ENCODE measurements around the gene BMERB1.
"Not testable (repeated sequence)": the region's sequence is repeated elsewhere in the genome, so short reads cannot be mapped to it uniquely, and the experiment has no call there.

Gene BMERB1

DNA sequence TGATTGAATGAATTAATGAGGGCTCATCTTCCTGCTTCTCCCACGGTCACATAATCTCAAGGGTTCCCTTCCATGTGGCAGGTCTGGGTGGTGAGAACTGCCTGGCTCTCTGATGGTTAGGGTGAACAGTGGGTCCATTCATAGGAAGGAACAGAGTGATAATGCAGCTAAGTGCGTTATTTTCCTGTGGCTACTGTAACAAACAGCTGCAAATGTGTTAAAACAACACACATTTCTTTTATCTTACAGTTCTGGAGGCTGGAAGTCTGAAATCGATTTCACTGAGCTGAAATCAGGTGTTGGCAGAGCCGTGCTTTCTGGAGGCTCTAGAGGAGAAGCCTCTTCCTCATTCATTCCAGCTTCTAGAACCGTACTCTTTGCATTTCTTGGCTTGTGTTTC is 95.3 kb downstream of the BMERB1 start:
- no peak for DNase-seq

DNA sequence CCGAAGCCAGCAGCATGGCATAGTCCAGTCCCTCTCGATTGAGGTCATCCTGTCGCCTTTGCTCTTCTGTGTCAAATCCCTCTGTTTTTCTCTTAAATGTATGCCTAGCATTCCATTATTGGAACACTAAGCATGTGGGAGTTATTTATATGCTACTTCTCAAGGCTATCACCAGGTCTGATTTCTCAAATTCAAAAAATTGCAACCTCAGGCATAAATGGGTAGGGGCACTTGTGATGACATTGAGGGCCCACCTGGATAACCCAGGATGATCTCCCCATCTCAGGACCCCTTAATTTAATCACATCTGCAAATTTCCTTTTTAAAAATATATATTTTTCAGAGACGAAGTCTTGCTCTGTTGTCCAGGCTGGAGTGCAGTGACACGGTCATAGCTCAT is 95.7 kb downstream of the BMERB1 start:
- no peak for DNase-seq

DNA sequence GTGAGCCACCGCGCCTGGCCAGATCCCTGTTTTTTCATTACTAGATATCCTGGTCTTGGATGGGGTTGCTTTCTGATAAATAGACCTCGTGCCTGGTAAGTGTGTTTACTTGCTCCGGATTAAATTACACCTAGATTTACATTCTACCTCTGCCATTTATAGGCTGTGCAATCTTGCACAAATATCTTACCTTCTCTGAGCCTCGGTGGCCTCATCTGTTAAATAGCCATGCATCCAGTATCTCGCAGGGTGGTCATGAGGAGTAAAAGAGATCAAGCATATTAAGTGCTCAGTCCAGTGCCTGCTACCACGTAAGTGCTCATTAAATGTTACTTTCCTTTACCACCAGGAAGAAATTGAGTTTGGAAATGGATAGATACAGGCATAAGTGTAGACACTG is 98.4 kb downstream of the BMERB1 start:
- no peak for DNase-seq

DNA sequence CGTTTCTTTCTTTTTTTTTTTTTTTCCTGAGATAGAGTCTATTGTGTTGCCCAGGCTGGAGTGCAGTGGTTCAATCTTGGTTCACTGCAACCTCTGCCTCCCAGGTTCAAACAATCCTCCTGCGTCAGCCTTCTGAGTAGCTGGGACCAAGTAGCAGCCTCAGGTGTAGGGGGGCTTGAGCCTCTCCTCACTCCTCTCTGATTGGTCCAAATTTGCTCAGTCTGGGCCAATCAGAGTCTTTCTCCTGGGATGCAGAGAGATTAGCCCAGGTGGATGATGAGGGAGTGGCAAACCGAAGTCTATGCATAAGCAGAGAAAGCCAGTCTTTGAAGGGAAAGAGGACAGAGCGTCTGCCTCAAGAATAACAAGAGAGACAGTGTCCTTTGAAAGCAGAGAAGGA is 99.0 kb downstream of the BMERB1 start:
- DNase-seq, result no peak

DNA sequence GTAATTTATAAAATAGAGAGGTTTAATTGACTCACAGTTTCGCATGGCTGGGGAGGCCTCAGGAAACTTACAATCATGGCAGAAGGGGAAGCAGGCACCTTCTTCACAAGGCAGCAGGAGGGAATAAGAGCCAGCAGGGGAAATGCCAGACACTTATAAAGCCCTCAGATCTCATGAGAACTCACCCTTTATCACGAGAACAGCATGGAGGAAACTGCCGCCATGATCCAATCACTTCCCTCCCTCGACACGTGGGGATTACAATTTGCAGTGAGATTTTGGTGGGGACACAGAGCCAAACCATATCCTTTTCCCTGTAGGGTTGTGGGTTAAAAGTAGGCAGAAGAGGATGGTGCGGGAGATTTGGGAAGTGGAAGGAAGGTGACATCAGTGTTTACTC is 101.4 kb downstream of the BMERB1 start:
- DNase-seq, result no peak

DNA sequence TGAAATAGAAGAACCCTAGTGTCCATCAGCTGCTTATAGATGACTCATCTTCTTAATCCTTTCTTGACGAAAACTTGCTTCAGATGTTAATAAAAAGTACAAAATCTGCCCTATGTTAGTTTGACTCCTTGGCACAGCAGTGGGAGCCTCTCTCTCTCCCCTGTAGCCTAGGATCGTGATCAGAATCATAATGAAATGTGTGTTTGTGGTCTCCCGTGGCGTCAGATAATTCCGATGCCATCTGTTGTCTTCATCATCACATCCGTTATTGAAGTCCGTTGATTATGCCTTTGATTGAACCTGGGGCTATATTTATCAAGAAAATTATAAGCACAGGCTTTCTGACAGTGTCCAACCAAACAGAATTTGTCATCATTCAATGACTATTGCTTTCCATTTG is 102.5 kb downstream of the BMERB1 start:
- no peak for DNase-seq

DNA sequence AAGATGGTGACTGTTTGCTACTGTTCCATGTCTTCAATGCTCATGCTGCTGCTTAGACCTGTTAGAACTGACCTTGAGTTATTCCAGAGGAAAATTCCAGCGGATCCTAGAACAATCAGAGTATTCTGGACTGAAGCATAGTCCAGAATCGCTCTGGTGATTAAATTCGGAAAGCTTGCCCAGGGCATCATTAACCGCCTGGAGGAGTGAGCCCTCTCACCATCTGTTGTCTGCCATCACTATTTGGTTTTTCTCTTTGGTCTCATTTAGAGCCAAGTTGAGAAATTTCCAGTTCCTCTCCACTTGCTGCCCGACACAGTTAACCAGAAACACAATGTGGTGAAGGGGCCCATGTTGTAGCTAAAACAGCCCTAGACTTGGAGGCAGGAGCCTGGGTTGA is 104.1 kb downstream of the BMERB1 start:
- DNase-seq, result no peak

DNA sequence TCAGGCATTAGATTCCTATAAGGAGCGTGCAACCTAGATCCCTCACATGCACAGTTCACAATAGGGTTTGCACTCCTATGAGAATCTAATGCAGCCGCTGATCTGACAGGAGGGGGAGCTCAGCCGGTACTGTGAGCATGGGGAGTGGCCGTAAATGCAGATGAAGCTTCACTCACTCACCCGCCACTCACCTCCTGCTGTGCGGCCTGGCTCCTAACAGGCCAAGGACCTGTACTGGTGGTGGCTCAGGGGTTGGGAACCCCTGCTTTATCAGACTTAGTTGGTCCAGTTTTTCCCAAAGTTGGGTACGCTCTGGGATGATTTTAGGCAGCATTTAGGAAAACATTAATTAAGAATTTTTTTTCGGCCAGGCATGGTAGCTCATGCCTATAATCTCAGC is 104.8 kb downstream of the BMERB1 start:
- DNase-seq, result no peak

DNA sequence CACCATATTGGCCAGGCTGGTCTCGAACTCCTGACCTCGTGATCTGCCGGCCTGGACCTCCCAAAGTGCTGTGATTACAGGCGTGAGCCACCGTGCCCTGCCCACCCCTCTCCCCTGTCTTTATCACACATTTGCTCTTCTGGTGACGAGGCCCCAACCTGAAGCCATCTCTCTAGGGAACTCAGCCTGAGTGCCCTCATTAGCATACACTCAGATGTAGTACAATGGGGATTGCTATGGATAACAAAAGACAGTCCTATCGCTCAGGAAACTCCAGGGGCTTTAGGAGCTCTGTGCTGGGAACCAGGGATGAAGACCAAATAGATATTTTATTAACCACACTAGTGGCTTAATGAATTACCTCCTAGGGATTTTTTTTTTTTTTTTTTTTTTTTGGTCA is 107.9 kb downstream of the BMERB1 start:
- no peak for DNase-seq

DNA sequence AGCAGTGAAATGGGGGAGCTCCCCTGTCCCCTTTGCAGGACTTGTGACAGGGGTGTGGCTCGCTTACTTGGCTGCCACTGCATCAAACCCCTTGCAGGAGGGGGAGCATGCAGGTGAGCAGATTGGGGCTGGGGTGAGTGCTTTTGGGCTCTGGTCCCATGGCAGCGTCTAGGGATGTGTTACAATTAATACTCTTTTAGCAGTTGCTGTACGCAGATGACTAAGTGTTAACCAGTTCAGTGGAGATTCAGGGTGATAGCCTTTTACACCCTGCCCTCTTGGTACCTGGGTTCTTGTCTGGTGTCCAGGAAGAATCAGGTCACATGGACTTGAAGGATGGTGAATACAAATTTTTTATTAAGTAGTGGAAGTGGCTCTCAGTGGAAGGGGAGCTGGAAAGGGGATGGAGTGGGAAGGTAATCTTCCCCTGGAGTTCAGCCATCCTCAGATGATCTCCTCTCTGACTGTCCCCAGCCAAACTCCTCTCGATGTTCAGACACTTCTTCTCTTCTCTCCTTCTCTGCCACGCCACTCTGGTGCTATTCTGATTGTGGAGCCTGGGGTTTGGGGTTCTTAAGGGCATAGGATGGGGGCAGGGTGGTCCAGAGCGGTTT is 108.5 kb downstream of the BMERB1 start:
- no peak for DNase-seq

DNA sequence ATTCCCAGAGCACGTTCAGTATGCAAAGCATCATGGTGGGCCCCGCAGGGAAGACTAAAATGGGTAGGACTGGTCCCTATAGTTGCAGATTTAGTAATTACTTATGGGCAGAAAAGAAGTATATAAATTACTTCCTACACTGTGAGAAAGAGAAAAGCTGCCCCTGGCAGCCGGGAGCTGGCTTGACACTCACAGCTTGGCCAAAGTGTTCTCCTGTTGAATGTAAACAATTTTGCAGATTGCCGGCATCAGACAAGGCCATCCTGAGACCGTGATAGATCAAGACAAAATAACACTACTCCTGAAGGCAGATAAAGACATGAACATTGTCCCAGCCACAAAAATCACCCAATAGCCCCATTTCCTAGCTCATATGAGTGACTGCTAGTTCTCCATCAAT is 110.0 kb downstream of the BMERB1 start:
- DNase-seq, result no peak

DNA sequence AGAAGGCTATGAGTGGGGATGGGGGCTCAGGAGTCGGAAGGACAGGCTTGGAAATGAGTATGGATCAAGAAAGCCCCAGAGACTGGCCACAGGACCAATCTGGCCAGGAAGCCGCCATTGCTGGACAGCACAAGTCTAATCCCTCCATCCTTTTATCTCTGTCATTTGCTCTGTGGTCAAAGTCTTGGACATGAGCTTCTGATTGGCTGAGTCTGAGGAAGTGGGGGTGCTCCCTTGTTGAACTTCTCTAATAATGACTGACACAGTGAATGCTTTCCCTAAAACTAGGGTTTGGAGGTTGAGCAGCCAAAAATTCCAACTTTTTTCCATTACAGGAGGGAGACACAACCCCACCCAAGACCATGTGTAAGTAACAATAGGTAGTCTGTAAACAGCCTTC is 111.2 kb downstream of the BMERB1 start:
- no peak for DNase-seq

DNA sequence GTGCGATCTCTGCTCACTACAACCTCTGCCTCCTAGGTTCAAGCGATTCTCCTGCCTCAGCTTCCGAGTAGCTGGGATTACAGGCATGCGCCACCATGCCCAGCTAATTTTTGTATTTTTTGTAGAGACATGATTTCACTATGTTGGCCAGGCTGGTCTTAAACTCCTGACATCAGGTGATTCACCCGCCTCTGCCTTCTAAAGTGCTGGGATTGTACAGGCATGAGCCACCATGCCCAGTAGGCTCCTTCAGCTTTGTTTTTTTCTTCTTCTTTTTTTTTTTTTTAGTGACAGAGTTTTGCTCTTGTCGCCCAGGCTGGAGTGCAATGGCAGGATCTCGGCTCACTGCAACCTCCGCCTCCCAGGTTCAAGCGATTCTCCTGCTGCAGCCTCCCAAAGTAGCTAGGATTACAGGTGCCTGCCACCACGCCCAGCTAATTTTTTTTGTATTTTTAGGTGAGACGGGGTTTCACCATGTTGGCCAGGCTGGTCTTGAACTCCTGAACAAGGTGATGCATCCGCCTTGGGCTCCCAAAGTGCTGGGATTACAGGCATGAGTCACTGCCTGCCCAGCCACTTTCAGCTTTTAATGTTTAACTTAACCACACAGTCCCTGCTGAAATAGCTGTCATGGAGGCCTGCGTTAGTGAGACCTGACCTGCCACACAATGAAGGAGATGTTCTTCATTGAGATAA is 112.8 kb downstream of the BMERB1 start:
- DNase-seq, result not testable (repeated sequence)

DNA sequence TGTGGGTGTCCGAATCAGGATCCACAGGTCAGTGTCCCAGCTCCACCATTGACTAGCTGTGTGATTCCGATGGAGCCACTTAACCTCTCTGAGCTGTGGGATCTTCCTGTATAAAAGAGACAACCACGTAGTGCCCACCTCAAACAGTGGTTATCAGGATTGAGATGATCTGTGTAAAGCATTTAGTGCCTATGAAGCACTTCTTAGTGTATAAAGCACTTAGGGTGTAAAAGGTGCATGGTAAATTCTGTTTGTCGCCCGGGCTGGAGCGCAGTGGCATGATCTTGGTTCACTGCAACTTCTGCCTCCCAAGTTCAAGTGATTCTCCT is 113.3 kb downstream of the BMERB1 start:
- no peak for DNase-seq

DNA sequence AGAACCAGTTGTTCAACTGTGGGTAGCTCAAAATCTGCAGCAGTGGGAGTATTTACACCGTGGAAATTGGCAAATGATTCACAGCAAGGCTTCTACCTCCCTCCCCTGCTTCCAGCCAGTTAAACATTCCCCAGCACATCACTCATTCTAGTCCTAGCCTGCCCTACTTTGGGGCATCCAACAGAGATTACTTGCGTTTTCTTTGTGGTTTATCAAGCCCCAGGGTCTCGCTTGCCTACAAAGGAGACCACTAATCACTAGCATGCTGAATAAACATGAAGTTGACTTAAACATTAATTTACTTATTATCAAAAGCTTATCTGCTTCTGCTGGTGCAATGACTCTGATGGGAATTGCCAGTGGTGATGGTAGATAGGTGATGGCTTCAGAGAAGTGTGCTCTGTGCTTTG is 114.1 kb downstream of the BMERB1 start:
- DNase-seq, result no peak

DNA sequence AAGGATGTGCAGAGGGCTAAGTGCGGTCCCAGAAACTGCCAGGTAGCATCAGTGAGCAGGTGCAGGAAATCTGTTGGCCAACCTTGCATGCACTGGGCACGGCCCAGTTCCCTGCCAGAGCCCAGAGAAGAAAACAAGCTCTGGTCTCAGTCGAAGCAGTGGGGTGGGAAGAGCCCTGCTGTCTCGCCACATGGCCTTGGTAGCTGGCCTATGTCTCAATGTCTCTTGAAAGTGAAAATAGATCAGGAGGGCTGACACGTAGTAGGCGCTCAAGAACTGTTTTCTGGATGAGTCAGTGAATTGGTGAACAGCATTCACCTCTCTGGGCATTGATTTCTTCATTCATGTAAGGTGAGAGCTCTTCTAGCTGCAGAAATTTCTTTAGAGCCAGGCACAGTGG is 118.1 kb downstream of the BMERB1 start:
- peak; percentile 28 for DNase-seq

DNA sequence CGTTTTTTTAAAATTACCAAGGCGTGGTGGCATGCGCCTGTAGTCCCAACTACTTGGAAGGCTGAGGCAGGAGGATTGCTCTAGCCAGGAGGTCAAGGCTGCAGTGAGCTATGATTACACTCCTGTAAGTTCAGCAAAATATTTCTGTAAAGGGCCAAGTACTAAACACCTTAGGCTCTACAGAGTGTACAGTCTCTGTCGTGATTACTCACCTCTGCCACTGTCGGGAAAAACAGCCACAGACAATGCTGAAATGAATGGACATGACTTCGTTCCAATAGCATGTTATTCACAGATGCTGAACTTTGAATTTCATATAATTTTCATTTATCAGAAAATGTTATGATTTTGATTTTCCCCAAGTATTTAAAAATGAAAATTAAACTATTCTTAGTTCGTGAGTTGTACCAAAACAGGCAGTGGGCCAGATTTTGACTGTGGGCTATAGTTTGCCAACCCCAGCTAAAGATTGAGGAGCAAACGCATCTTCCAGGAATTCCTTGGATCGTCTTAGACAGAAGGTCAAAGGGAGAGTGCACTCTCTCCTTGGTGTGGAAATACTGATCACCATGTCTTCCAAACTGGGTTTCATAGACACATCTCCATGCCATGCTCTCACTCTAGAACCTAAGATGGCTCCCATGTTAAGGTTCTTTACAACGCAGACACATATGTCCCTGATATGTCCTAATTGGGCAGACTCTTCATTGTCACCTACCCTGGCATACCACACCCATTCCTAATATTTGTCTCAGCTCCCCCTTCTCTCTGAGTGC is 119.1 kb downstream of the BMERB1 start:
- DNase-seq, result peak; percentile 55

DNA sequence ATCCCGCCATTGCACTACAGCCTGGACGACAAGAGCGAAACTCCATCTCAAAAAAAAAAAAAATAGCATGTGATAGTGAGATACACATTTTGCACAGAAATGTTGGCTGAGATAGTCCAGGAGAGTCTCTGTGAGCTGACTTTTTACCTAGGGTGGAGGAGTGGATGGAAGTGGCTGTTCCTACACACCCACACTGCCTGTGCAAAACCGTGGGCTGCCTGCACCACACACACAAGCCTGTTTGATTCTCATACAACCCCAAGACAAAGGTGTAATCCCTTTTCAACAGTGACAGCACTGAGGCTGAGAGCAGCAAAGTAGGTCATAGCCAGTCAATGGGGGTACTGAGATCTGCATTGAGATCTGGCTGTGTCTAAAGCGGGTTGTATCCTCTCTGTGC is 121.7 kb downstream of the BMERB1 start:
- DNase-seq, result no peak

DNA sequence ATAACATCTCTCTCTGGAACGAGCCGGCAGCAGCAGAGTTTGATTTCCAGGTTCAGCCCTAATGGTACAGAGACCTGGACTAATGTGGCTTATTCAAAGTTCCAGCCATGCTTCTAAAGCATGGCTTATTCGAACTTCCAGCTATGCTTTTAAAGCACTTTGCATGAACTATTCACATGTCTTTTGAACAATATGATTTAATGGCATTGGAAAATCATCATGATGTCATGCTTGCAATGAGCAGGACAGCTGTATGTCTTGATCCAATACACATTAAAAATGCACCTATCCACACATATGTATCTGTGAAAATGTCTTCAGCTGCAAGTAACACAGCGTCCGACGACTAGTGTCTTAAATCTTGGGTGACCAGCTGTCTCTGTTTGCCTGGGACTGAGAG is 122.9 kb downstream of the BMERB1 start:
- DNase-seq, result no peak

DNA sequence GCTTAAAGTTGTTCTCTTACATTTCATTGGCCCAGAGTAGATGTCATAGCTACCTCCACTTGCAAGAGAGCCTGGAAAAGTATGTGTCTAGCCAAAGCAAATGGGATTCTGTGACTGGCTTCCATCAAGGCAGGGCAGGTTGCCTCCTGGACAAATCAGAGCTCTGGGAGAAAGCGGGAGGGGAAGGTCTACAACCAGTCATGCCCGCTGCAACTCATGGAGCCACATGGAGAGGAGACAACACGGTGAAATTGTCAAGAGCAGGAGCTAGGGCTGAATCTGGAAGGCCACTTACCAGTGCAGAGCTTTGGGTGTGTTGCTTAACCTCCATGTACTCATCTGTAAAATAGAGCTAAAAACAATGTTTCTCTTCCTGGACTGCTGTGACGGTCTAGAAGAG is 124.8 kb downstream of the BMERB1 start:
- DNase-seq, result no peak

DNA sequence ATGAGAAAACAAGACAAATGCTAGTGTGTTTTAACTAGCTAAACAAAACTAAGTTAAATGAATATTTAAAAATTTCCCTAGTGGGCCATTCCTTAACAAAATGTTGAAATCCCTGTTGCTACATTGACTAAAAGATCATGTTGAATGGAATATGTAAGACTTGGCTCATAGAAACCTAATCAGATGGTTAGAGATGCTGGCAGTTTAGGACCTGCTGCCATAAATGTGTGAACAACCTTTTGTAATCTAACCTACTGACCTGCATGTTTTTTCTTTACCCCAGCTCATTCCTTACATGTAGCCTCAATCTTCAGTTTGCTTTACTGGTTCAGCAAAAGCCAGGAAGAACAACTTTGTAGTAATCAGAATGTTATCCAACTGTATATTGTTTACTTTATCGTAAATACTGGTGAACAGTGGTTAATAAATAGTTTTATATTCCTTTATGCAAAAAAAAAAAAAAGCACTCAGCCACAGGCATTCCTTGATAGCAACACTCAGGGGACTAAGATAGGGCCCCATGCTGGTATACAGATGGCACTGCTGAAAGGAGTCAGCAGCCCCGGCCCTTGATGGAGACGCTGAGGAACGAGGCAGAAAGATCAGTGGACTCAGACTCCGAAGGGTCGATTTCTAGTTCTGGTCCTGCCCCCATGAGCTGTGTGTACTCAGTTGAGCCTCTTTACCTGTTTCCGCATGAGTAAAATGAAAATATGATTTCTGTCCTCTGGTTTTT is 130.4 kb downstream of the BMERB1 start:
- DNase-seq, result no peak

DNA sequence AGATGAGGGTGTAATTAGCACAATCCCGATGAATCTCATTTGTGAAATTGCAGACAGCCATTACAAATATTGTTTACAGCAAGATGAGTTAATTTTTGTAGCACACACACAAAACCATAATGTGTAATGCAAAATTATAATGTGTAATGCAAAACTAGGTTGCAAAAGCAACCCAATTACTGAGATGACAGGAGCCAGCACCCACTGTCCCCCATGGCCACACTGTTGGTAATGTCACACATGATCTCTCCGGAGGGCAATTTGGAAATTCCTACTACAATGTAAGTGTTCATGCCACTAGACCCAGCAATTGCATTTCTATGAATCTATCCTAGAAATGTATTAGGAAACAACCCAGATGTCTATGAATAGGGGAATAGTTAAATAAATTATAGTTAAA is 131.7 kb downstream of the BMERB1 start:
- no peak for DNase-seq

DNA sequence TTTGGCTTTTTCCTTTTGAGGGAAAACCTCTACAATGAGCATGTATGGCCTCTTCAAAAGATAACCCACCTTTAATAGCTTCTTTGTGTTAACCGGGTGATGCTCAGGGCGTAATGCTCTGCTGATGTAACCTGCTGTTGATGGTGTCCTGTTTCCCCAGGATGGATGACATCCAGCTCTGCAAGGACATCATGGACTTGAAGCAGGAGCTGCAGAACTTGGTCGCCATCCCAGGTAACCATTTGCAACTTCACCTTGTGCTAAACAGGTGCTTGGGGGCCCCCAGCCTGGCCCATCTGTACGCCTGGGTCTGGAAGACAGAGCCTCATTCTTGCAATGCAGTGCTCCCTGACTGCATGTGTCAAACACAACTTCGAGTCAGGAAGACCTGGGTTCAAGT is 133.4 kb downstream of the BMERB1 start:
- no peak for DNase-seq

DNA sequence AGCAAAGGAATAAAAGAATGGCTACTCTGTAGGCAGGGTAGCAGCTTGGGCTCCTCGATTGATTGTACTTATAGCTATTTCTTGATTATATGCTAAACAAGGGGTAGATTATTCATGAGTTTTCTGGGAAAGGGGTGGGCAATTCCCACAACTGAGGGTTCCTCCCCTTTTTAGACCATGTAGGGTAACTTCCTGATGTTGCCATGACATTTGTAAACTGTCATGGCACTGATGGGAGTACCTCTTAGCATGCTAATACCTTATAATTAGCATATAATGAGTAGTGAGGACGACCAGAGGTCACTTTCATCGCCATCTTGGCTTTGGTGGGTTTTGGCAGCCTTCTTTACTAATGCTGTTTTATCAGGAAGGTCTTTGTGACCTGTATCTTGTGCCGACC is 136.3 kb downstream of the BMERB1 start:
- DNase-seq, result not testable (repeated sequence)

All from stimulated activated CD8-positive, alpha-beta memory T cell treated with anti-CD3 and anti-CD28 coated beads, Interleukin-4, amount 100 ng/mL, for 48 hours (primary cell).